SK-N-SH treated with all-trans-retinoic acid at 6 μM for 48 hours (cell line): Measurements from ENCODE around the gene OLFML2B.

Experiments
- ATAC-seq: fragments of 200-7000 bp; cut with Tn5 transposase; 3 replicates; pipeline ENCODE4 v1.9.1; 2020; ENCODE audit warnings: mild to moderate bottlenecking, moderate library complexity
- ARNTL ChIP-seq: fragments of 450-650 bp; formaldehyde crosslinking; IDR thresholded peaks from 2 replicates; pipeline ENCODE4 v1.5.0; 2020; ENCODE audit warnings: low read depth, mild to moderate bottlenecking, moderate library complexity, borderline replicate concordance
- CREB5 ChIP-seq: fragments of 250-450 bp; sonication (Bioruptor Pico); IDR thresholded peaks from 2 replicates; pipeline ENCODE4 v1.5.1; 2020; ENCODE audit warnings: low read depth, mild to moderate bottlenecking, moderate library complexity
- CSDC2 ChIP-seq: fragments of 250-450 bp; sonication (Bioruptor Pico); IDR thresholded peaks from 2 replicates; pipeline ENCODE4 v1.5.0; 2020; ENCODE audit warnings: mild to moderate bottlenecking, moderate library complexity
- ESRRG ChIP-seq: fragments of 250-450 bp; sonication (Bioruptor Pico); IDR thresholded peaks from 2 replicates; pipeline ENCODE4 v1.6.1; 2021; ENCODE audit warnings: mild to moderate bottlenecking
- GLIS3 ChIP-seq: fragments of 250-450 bp; sonication (Bioruptor Pico); IDR thresholded peaks from 2 replicates; pipeline ENCODE4 v1.5.0; 2020; ENCODE audit warnings: mild to moderate bottlenecking, moderate library complexity
- ISL1 ChIP-seq: fragments of 250-450 bp; sonication (Bioruptor Pico); IDR thresholded peaks from 2 replicates; pipeline ENCODE4 v2.1.2; 2022; ENCODE audit warnings: mild to moderate bottlenecking, moderate library complexity
- OSR1 ChIP-seq: fragments of 250-450 bp; sonication (Bioruptor Pico); IDR thresholded peaks from 2 replicates; pipeline ENCODE4 v1.8.0; 2022; ENCODE audit warnings: moderate library complexity, mild to moderate bottlenecking, inconsistent platforms
- POU6F1 ChIP-seq: fragments of 250-450 bp; sonication (Bioruptor Pico); IDR thresholded peaks from 2 replicates; pipeline ENCODE4 v1.8.0; 2021; ENCODE audit warnings: low read depth, mild to moderate bottlenecking, moderate library complexity, borderline replicate concordance
- PPARA ChIP-seq: fragments of 250-450 bp; sonication (Bioruptor Pico); IDR thresholded peaks from 2 replicates; pipeline ENCODE4 v1.5.0; 2020; ENCODE audit warnings: mild to moderate bottlenecking, borderline replicate concordance
- RARB ChIP-seq: fragments of 250-450 bp; sonication (Bioruptor Pico); IDR thresholded peaks from 2 replicates; pipeline ENCODE4 v1.8.0; 2021; ENCODE audit warnings: mild to moderate bottlenecking, moderate library complexity
- SNAI2 ChIP-seq: fragments of 250-450 bp; sonication (Bioruptor Pico); IDR thresholded peaks from 2 replicates; pipeline ENCODE4 v1.5.0; 2020; ENCODE audit warnings: mild to moderate bottlenecking, moderate library complexity
- TCF4 ChIP-seq: fragments of 250-450 bp; sonication (Bioruptor Pico); IDR thresholded peaks from 2 replicates; pipeline ENCODE4 v1.8.0; 2021; ENCODE audit warnings: mild to moderate bottlenecking, moderate library complexity, borderline replicate concordance
- TOX ChIP-seq: fragments of 250-450 bp; sonication (Bioruptor Pico); IDR thresholded peaks from 2 replicates; pipeline ENCODE4 v1.8.0; 2021; ENCODE audit warnings: mild to moderate bottlenecking, moderate library complexity, borderline replicate concordance
- TSHZ2 ChIP-seq: fragments of 250-450 bp; sonication (Bioruptor Pico); IDR thresholded peaks from 2 replicates; pipeline ENCODE4 v1.5.0; 2020; ENCODE audit warnings: mild to moderate bottlenecking, moderate library complexity
- ZFP3 ChIP-seq: fragments of 250-450 bp; sonication (Bioruptor Pico); IDR thresholded peaks from 2 replicates; pipeline ENCODE4 v1.5.0; 2020; ENCODE audit warnings: mild to moderate bottlenecking, moderate library complexity
- ZFP30 ChIP-seq: fragments of 450-650 bp; formaldehyde crosslinking; IDR thresholded peaks from 2 replicates; pipeline ENCODE4 v1.5.0; 2022; ENCODE audit warnings: mild to moderate bottlenecking, moderate library complexity
- ZNF565 ChIP-seq: fragments of 450-650 bp; formaldehyde crosslinking; conservative IDR thresholded peaks from 2 replicates; pipeline ENCODE4 v1.5.0; 2020; ENCODE audit warnings: low read depth, mild to moderate bottlenecking, moderate library complexity
- ZNF70 ChIP-seq: fragments of 450-650 bp; formaldehyde crosslinking; IDR thresholded peaks from 2 replicates; pipeline ENCODE4 v1.5.0; 2020; ENCODE audit warnings: mild to moderate bottlenecking, moderate library complexity
- ZNF8 ChIP-seq: fragments of 450-650 bp; formaldehyde crosslinking; IDR thresholded peaks from 2 replicates; pipeline ENCODE4 v1.5.0; 2020; ENCODE audit warnings: mild to moderate bottlenecking, moderate library complexity
- TF ChIP-seq, protein P1 (sequence below): fragments of 250-450 bp; sonication (Bioruptor Pico); IDR thresholded peaks from 2 replicates; pipeline ENCODE4 v1.8.0; 2020; ENCODE audit warnings: mild to moderate bottlenecking, moderate library complexity, borderline replicate concordance

Gene OLFML2B

DNA sequence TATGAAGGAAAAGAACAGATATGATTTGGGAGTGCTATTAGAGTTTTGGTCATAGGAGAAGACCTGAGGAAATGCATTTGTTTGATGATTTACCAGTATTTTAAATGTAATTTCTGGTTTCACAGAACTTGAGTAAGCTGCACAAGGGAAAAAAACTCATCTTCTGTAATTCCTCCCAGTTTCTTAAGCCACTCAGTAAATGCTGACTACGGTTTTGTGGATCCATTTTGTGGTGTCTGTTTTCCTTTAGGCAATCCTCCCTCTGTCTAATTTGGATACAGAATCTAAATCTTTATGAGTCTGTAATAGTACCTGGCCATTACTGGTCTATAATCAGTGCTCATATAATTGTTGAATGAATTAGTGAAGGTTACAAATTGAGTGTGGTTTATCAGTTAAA lies 72.0 kb downstream of the OLFML2B start:
- no peak for ATAC-seq
- TF ChIP-seq POU6F1, result no peak
- no peak for TF ChIP-seq ZFP30 (CRISPR knock-in tag)
- no peak for TF ChIP-seq CSDC2
- TF ChIP-seq, protein P1, sequence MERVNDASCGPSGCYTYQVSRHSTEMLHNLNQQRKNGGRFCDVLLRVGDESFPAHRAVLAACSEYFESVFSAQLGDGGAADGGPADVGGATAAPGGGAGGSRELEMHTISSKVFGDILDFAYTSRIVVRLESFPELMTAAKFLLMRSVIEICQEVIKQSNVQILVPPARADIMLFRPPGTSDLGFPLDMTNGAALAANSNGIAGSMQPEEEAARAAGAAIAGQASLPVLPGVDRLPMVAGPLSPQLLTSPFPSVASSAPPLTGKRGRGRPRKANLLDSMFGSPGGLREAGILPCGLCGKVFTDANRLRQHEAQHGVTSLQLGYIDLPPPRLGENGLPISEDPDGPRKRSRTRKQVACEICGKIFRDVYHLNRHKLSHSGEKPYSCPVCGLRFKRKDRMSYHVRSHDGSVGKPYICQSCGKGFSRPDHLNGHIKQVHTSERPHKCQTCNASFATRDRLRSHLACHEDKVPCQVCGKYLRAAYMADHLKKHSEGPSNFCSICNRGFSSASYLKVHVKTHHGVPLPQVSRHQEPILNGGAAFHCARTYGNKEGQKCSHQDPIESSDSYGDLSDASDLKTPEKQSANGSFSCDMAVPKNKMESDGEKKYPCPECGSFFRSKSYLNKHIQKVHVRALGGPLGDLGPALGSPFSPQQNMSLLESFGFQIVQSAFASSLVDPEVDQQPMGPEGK (CRISPR knock-in tag), result no peak
- TF ChIP-seq ESRRG (CRISPR knock-in tag), result no peak
- no peak for TF ChIP-seq ISL1 (CRISPR knock-in tag)
- TF ChIP-seq PPARA, result no peak
- no peak for TF ChIP-seq ARNTL (CRISPR knock-in tag)
- TF ChIP-seq ZNF565 (CRISPR knock-in tag), result no peak
- TF ChIP-seq TCF4, result no peak
- no peak for TF ChIP-seq GLIS3 (CRISPR knock-in tag)
- no peak for TF ChIP-seq OSR1 (CRISPR knock-in tag)
- TF ChIP-seq ZFP3, result no peak
- no peak for TF ChIP-seq SNAI2 (CRISPR knock-in tag)

DNA sequence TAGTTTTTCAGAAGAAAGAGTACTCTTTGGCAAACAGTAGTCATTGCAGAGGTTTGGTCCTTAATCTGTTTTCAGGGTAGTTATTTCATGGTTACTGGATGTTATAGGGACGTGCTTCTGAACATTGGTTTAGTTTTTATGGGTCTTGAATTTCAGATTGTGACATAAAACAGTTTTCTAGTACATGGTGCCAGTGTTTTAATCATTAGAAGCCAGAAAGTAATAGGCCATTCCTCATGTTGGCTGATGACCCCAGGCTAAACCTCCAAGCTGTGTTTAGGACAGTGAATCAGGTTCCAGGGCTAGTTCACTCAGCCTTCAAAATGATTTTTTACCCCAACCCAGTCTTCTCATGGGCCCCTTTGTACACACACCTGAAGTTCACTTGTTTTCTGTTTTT lies 73.3 kb downstream of the OLFML2B start:
- ATAC-seq, result no peak
- TF ChIP-seq RARB (CRISPR knock-in tag), result no peak
- no peak for TF ChIP-seq GLIS3 (CRISPR knock-in tag)
- TF ChIP-seq SNAI2 (CRISPR knock-in tag), result no peak
- TF ChIP-seq, protein P1 (CRISPR knock-in tag), result no peak
- no peak for TF ChIP-seq CREB5 (CRISPR knock-in tag)
- no peak for TF ChIP-seq PPARA
- TF ChIP-seq TCF4, result no peak
- no peak for TF ChIP-seq CSDC2
- TF ChIP-seq TSHZ2, result no peak

DNA sequence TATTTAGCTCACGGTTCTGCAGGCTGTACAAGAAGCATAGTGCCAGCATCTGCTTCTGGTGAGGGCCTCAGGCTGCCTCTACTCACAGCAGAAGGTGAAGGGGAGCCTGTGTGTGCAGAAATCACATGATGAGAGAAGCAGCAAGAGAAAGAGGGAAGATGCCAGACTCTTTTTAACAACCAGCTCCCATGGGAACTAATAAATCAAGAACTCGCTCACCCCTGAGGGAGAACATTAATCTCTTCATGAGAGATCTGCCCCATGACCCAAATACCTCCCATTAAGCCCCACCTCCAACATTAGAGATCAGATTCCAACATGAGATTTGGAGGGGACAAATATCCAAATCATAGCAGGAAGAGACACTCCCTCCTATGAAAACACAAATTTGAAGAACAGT lies 74.1 kb downstream of the OLFML2B start:
- TF ChIP-seq ESRRG (CRISPR knock-in tag), result no peak
- TF ChIP-seq ZNF8 (CRISPR knock-in tag), result no peak
- TF ChIP-seq ZNF565 (CRISPR knock-in tag), result no peak
- TF ChIP-seq RARB (CRISPR knock-in tag), result no peak
- no peak for TF ChIP-seq TOX (CRISPR knock-in tag)
- no peak for TF ChIP-seq CSDC2
- no peak for TF ChIP-seq ZFP3
- TF ChIP-seq OSR1 (CRISPR knock-in tag), result no peak
- TF ChIP-seq CREB5 (CRISPR knock-in tag), result no peak
- TF ChIP-seq PPARA, result no peak
- no peak for TF ChIP-seq ZNF70
- no peak for ATAC-seq
